Measurements from ENCODE around the gene PNISR.
A peak's percentile ranks its signal among the peaks of the same experiment; 100 is the strongest.

Gene PNISR

DNA sequence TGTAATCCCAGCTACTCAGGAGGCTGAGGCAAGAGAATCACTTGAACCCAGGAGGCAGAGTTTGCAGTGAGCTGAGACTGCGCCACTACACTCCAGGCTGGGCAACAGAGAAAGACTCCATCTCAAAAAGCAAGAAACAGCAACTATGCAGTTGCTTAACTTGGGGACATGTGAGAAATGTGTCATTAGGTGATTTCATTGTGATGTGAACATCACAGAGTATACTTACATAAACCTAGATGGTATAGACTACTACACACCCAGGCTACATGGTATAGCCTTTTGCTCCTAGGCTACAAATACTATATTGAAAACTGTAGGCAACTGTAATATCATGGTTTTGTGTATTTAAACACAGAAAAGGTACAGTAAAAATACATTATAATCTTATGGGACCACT, 27.8 kb downstream of the PNISR start:
- H3K9ac ChIP-seq (ENCODE audit: low read length) = no peak overlapping the region
- H3K4me3 ChIP-seq (ENCODE audit: low read depth, low read length, poor library complexity, severe bottlenecking) = no peak overlapping the region
- no peak for TF ChIP-seq EZH2 (IDR thresholded peaks at IDR 0.05; ENCODE audit: borderline replicate concordance, low read length)
- TF ChIP-seq, protein P1, sequence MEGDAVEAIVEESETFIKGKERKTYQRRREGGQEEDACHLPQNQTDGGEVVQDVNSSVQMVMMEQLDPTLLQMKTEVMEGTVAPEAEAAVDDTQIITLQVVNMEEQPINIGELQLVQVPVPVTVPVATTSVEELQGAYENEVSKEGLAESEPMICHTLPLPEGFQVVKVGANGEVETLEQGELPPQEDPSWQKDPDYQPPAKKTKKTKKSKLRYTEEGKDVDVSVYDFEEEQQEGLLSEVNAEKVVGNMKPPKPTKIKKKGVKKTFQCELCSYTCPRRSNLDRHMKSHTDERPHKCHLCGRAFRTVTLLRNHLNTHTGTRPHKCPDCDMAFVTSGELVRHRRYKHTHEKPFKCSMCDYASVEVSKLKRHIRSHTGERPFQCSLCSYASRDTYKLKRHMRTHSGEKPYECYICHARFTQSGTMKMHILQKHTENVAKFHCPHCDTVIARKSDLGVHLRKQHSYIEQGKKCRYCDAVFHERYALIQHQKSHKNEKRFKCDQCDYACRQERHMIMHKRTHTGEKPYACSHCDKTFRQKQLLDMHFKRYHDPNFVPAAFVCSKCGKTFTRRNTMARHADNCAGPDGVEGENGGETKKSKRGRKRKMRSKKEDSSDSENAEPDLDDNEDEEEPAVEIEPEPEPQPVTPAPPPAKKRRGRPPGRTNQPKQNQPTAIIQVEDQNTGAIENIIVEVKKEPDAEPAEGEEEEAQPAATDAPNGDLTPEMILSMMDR (IDR thresholded peaks at IDR 0.05; ENCODE audit: low read length) = no peak
- no peak overlapping the region for H3K27ac ChIP-seq (ENCODE audit: low read depth, low read length, poor library complexity, severe bottlenecking)
- no peaks in the 10 kb centered on the region for H3K9me2 ChIP-seq (ENCODE audit: low read depth, low read length)
- no peaks in the 10 kb centered on the region for H3F3A ChIP-seq (ENCODE audit: insufficient read depth, low read length)
- H3K27me3 ChIP-seq (ENCODE audit: insufficient read depth, low read length) = no peaks in the 10 kb centered on the region
- peaks cover 47% of the 10 kb centered on the region for H3K36me3 ChIP-seq (ENCODE audit: insufficient read depth, low read length)
- H3K9me3 ChIP-seq (ENCODE audit: low read length) = no peaks in the 10 kb centered on the region
- peaks cover 16% of the 10 kb centered on the region for H3K4me1 ChIP-seq (ENCODE audit: insufficient read depth, low read length, severe bottlenecking)
- H3K4me2 ChIP-seq (ENCODE audit: low read length) = no peak overlapping the region
- no peaks in the 10 kb centered on the region for H4K20me1 ChIP-seq (ENCODE audit: insufficient read depth, low read length)
- H2AFZ ChIP-seq (ENCODE audit: low read length) = no peak overlapping the region
- H3K79me2 ChIP-seq (ENCODE audit: insufficient read depth, low read length) = no peaks in the 10 kb centered on the region

DNA sequence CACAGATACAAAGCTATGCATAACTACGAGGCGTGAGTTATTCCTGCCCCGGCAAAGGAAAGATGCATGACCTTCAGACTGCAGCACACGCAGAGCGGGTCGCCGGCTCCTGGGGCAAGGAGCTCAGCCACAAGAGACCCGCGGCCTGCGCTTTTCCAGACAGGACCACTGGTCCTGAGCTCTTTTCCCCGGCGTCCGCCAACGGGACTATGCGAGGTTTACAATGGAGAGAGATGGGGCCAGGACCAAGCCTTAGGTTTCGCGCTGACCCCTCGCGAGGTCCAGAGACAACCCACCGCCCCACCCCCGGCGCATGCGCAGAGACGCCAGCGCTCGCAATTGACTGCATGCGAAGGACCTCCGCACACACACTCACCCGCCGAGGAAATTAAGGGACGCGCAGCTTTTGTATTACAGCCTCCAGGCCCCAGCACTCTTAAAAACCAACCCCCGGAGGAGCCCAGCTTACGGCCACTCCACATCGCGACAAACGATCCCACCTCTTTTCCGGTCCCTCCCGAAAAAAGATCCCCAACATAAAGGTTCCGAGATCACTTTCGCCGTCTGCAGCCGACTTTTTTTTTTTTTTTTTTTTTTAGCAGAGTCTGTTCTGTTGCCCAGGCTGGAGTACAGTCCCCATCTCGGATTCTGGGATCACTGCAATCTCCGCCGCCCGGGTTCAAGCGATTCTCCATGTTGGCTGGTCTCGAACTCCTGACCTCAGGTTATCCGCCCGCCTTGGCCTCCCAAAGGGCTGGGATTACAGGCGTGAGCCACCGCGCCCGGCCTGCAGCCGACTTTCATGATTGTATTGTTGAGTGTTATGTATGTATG, 31.2 kb downstream of the PNISR start, which contains the start of gene COQ3:
COQ3 (minus strand) TSS at position 498 of the 834 bp plus-strand sequence; CDS start at position 482, 16 bp downstream.
- peaks cover 15% of the 10 kb centered on the region; the same call in 1 of the 2 replicates for H3K36me3 ChIP-seq (ENCODE audit: insufficient read depth, low read length)
- peak within 1 kb of the TSS; percentile 71 for H3K4me2 ChIP-seq (ENCODE audit: low read length)
- no peaks in the 10 kb centered on the region for H3K9me3 ChIP-seq (ENCODE audit: low read length)
- H3K4me3 ChIP-seq (ENCODE audit: low read depth, low read length, poor library complexity, severe bottlenecking) = peak within 1 kb of the TSS; percentile 82
- H3K27ac ChIP-seq (ENCODE audit: low read depth, low read length, poor library complexity, severe bottlenecking) = peak within 1 kb of the TSS; percentile 81
- no peaks in the 10 kb centered on the region for H3K27me3 ChIP-seq (ENCODE audit: insufficient read depth, low read length)
- no peaks in the 10 kb centered on the region for H3K79me2 ChIP-seq (ENCODE audit: insufficient read depth, low read length)
- no peaks in the 10 kb centered on the region for H3K9me2 ChIP-seq (ENCODE audit: low read depth, low read length)
- H2AFZ ChIP-seq (ENCODE audit: low read length) = peak within 1 kb of the TSS; percentile 87; the same call in 1 of the 2 replicates
- peak within 1 kb of the TSS; percentile 78 for H3K9ac ChIP-seq (ENCODE audit: low read length)
- no peaks in the 10 kb centered on the region for H3F3A ChIP-seq (ENCODE audit: insufficient read depth, low read length)
- TF ChIP-seq, protein P1 (IDR thresholded peaks at IDR 0.05; ENCODE audit: low read length) = no peak
- no peak for TF ChIP-seq EZH2 (IDR thresholded peaks at IDR 0.05; ENCODE audit: borderline replicate concordance, low read length)
- peaks cover 19% of the 10 kb centered on the region for H3K4me1 ChIP-seq (ENCODE audit: insufficient read depth, low read length, severe bottlenecking)
- no peaks in the 10 kb centered on the region for H4K20me1 ChIP-seq (ENCODE audit: insufficient read depth, low read length)

DNA sequence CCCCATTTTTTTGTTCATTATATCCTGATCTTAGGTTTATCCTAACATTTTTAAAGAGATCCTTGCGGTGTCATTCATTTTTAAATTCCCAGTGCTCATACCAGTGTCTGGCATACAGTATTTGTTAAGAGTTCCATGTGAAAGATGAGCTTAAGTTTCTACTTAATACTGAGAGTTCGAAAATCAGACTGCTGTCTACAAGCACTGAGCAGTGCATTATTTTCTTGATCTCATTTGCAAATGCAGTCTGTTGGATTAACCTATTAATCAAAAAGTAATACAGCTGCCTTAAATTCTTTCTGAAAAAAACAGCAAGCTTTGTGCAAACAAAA, 31.8 kb downstream of the PNISR start:
- H3K27me3 ChIP-seq (ENCODE audit: insufficient read depth, low read length) = no peaks in the 10 kb centered on the region
- H3F3A ChIP-seq (ENCODE audit: insufficient read depth, low read length) = no peaks in the 10 kb centered on the region

More for the DNA sequence above, 31.8 kb downstream of the PNISR start:
- Histone ChIP-seq H3K36me3 (ENCODE audit: insufficient read depth, low read length) (peaks cover 12% of the 10 kb centered on the region; the same call in 1 of the 2 replicates), H3K4me2 (ENCODE audit: low read length) (peak overlapping the region; percentile 71), H3K4me1 (ENCODE audit: insufficient read depth, low read length, severe bottlenecking) (peaks cover 19% of the 10 kb centered on the region), H3K9me2 (ENCODE audit: low read depth, low read length) (no peaks in the 10 kb centered on the region), H3K4me3 (ENCODE audit: low read depth, low read length, poor library complexity, severe bottlenecking) (peak overlapping the region; percentile 82), H3K9ac (ENCODE audit: low read length) (peak overlapping the region; percentile 78), H3K27ac (ENCODE audit: low read depth, low read length, poor library complexity, severe bottlenecking) (peak overlapping the region; percentile 81), H3K79me2 (ENCODE audit: insufficient read depth, low read length) (no peaks in the 10 kb centered on the region), H3K9me3 (ENCODE audit: low read length) (no peaks in the 10 kb centered on the region), H2AFZ (ENCODE audit: low read length) (peak overlapping the region; percentile 87; the same call in 1 of the 2 replicates), H4K20me1 (ENCODE audit: insufficient read depth, low read length) (no peaks in the 10 kb centered on the region)
- TF ChIP-seq EZH2 (IDR thresholded peaks at IDR 0.05; ENCODE audit: borderline replicate concordance, low read length) = no peak
- TF ChIP-seq, protein P1 (IDR thresholded peaks at IDR 0.05; ENCODE audit: low read length) = no peak

Data from OCI-LY1 (cell line).